Mesodermal cell (in vitro differentiated cells): Measurements from ENCODE around the gene NRG2.

Experiments used
- H3K27ac ChIP-seq: 2 replicates; pipeline ENCODE4 v1.7.0; 2013; ENCODE audit warnings: mild to moderate bottlenecking, low read depth, low read length, moderate library complexity; ENCODE audit not compliant: severe bottlenecking
- H3K36me3 ChIP-seq: 2 replicates; pipeline ENCODE4 v1.7.1; 2013; ENCODE audit warnings: mild to moderate bottlenecking, low read length, moderate library complexity; ENCODE audit not compliant: control insufficient read depth, insufficient read depth
- H3K4me1 ChIP-seq: one replicate; pipeline ENCODE4 v1.7.1; 2013; ENCODE audit warnings: mild to moderate bottlenecking, low read length; ENCODE audit not compliant: insufficient read depth, control insufficient read depth, poor library complexity, severe bottlenecking
- H3K4me3 ChIP-seq: 2 replicates; pipeline ENCODE4 v1.7.0; 2013; ENCODE audit warnings: low read length, control low read depth, mild to moderate bottlenecking; ENCODE audit not compliant: insufficient read depth, poor library complexity, severe bottlenecking; ENCODE audit errors: extremely low read depth
- H3K9me3 ChIP-seq: 2 replicates; pipeline ENCODE4 v1.7.1; 2013; ENCODE audit warnings: mild to moderate bottlenecking, low read length, moderate library complexity; ENCODE audit not compliant: control insufficient read depth
- WGBS, 2 experiments: methylation state at CpG; one replicate each; pipeline ENCODE4 v1.1.5; 2013; ENCODE audit warnings: missing lambda C conversion rate in 2 of 2; ENCODE audit not compliant: insufficient coverage in 2 of 2; 5-methylcytosine and 5-hydroxymethylcytosine counted together

The NRG2 gene

GRCh38 chr5:139925216-139925562 lies 117.9 kb downstream of the NRG2 start:
- WGBS, 2 experiments, result 93% methylated on average over 3 to 6 of the region's 6 CpGs
- no peaks in the 10 kb centered on the region for H3K9me3 ChIP-seq
- H3K27ac ChIP-seq, result no peak overlapping the region
- H3K4me1 ChIP-seq, result no peaks in the 10 kb centered on the region
- no peaks in the 10 kb centered on the region for H3K36me3 ChIP-seq
- no peak overlapping the region for H3K4me3 ChIP-seq

- H3K27ac ChIP-seq, result no peak overlapping the region
Observed at GRCh38 chr5:139924294-139925215, 118.5 kb downstream of the NRG2 start.

GRCh38 chr5:139919308-139919707 lies 123.8 kb downstream of the NRG2 start:
- H3K27ac ChIP-seq, result no peak overlapping the region
- no peak overlapping the region for H3K4me3 ChIP-seq
- H3K4me1 ChIP-seq, result no peaks in the 10 kb centered on the region
- H3K36me3 ChIP-seq, result no peaks in the 10 kb centered on the region
- WGBS, 2 experiments, result 83% methylated on average over 1 of the region's 2 CpGs; no CpG with 5 or more reads in 1 of the 2 experiments
- H3K9me3 ChIP-seq, result no peaks in the 10 kb centered on the region

More at GRCh38 chr5:139924294-139925215, 118.5 kb downstream of the NRG2 start:
- WGBS, 2 experiments, result 88 to 90% methylated on average over 4 to 11 of the region's 12 CpGs
- Histone ChIP-seq H3K4me3 (no peak overlapping the region), H3K9me3 (no peaks in the 10 kb centered on the region), H3K4me1 (no peaks in the 10 kb centered on the region), H3K36me3 (no peaks in the 10 kb centered on the region)

GRCh38 chr5:139915834-139916233 lies 127.3 kb downstream of the NRG2 start:
- WGBS, 2 experiments, result 31 to 54% methylated on average over 3 of the region's 3 CpGs
- H3K4me1 ChIP-seq, result no peaks in the 10 kb centered on the region
- H3K27ac ChIP-seq, result no peak overlapping the region
- no peaks in the 10 kb centered on the region for H3K9me3 ChIP-seq
- H3K4me3 ChIP-seq, result no peak overlapping the region
- no peaks in the 10 kb centered on the region for H3K36me3 ChIP-seq

- Histone ChIP-seq H3K36me3 (no peaks in the 10 kb centered on the region), H3K4me1 (no peaks in the 10 kb centered on the region), H3K4me3 (no peak overlapping the region), H3K27ac (no peak overlapping the region), H3K9me3 (no peaks in the 10 kb centered on the region)
- 88 to 92% methylated on average over 2 of the region's 3 CpGs for WGBS, 2 experiments
Observed at GRCh38 chr5:139915266-139915665, 127.8 kb downstream of the NRG2 start.

- Histone ChIP-seq H3K36me3 (no peaks in the 10 kb centered on the region), H3K27ac (no peak overlapping the region), H3K9me3 (no peaks in the 10 kb centered on the region), H3K4me1 (no peaks in the 10 kb centered on the region), H3K4me3 (no peak overlapping the region)
- 84 to 88% methylated on average over 5 to 6 of the region's 7 CpGs for WGBS, 2 experiments
Observed at GRCh38 chr5:139914218-139914807, 128.8 kb downstream of the NRG2 start.

GRCh38 chr5:139912804-139913203 lies 130.3 kb downstream of the NRG2 start:
- Histone ChIP-seq H3K4me3 (no peak overlapping the region), H3K36me3 (no peaks in the 10 kb centered on the region), H3K4me1 (no peaks in the 10 kb centered on the region), H3K27ac (no peak overlapping the region), H3K9me3 (no peaks in the 10 kb centered on the region)
- 94 to 96% methylated on average over 4 of the region's 4 CpGs for WGBS, 2 experiments

- H3K36me3 ChIP-seq, result no peaks in the 10 kb centered on the region
- 94 to 96% methylated on average over 3 of the region's 3 CpGs for WGBS, 2 experiments
- H3K27ac ChIP-seq, result no peak overlapping the region
Observed at GRCh38 chr5:139912158-139912557, 130.9 kb downstream of the NRG2 start.

GRCh38 chr5:139911425-139912120 lies 131.5 kb downstream of the NRG2 start:
- Histone ChIP-seq H3K4me3 (no peak overlapping the region), H3K4me1 (no peaks in the 10 kb centered on the region), H3K36me3 (no peaks in the 10 kb centered on the region), H3K9me3 (no peaks in the 10 kb centered on the region), H3K27ac (no peak overlapping the region)
- WGBS, 2 experiments, result 93 to 100% methylated on average over 2 of the region's 4 CpGs

More at GRCh38 chr5:139912158-139912557, 130.9 kb downstream of the NRG2 start:
- no peaks in the 10 kb centered on the region for H3K9me3 ChIP-seq
- no peak overlapping the region for H3K4me3 ChIP-seq
- H3K4me1 ChIP-seq, result no peaks in the 10 kb centered on the region

- Histone ChIP-seq H3K9me3 (no peaks in the 10 kb centered on the region), H3K36me3 (no peaks in the 10 kb centered on the region), H3K27ac (no peak overlapping the region), H3K4me1 (no peaks in the 10 kb centered on the region), H3K4me3 (no peak overlapping the region)
- WGBS, 2 experiments, result 81 to 85% methylated on average over 4 to 5 of the region's 5 CpGs
Observed at GRCh38 chr5:139910901-139911300, 132.2 kb downstream of the NRG2 start.
